Colonic mucosa (tissue), 4 donors: Measurements from ENCODE around the gene MCM10. TPM values are rescaled to one million over a fixed set of nuclear protein-coding genes. Genes with fewer than 3 reads are reported as not detected.

Experiments
- DNase-seq: peaks from one replicate; pipeline ENCODE4 v3.0.0-alpha.2; 2020
- H3K27ac ChIP-seq: fragments of 200-600 bp; one replicate; pipeline ENCODE4 v1.8.0; 2021
- H3K27me3 ChIP-seq: fragments of 200-600 bp; one replicate; pipeline ENCODE4 v1.8.0; 2021
- H3K36me3 ChIP-seq: fragments of 200-600 bp; one replicate; pipeline ENCODE4 v1.8.0; 2021
- H3K4me1 ChIP-seq: fragments of 200-600 bp; one replicate; pipeline ENCODE4 v1.8.0; 2021; ENCODE audit warnings: mild to moderate bottlenecking
- H3K4me3 ChIP-seq: fragments of 200-600 bp; one replicate; pipeline ENCODE4 v1.8.0; 2021
- H3K9ac ChIP-seq, 2 donors: one replicate each; pipeline ENCODE4 v1.7.0; 2013; ENCODE audit warnings: control low read depth in 2 of 2, low read depth in 2 of 2, low read length in 2 of 2
- H3K9me3 ChIP-seq: fragments of 200-600 bp; one replicate; pipeline ENCODE4 v1.8.0; 2021
- intact Hi-C: fragments of 100-400 bp; cut with DNase I; formaldehyde crosslinking; loops from one replicate; pipeline ENCODE4 v1.14.1; 2022
- total RNA-seq, 2 donors: library from RNA; stranded (reverse); fragmentation: NEBNext Ultra II Directional in 1 of 2; extraction: Animal tissue kit (Norgen Biotek cat#: 25700) in 1 of 2; gene quantifications; one replicate each; pipeline ENCODE4 v1.2.1, GENCODE V29; 2021
- TF ChIP-seq, protein P1 (sequence below): fragments of 200-600 bp; IDR thresholded peaks from one replicate; pipeline ENCODE4 v1.8.0; 2022; ENCODE audit warnings: antibody characterized with exemption, mild to moderate bottlenecking
- donor health status: healthy.
- donor health status: DM: no; HTN: no; CAD: no.
- donor health status: DM: no; HTN: no; CAD: no.

Gene MCM10
- total RNA-seq, 2 donors from 2014 or later, result 2.4 to 21.0 TPM

DNA sequence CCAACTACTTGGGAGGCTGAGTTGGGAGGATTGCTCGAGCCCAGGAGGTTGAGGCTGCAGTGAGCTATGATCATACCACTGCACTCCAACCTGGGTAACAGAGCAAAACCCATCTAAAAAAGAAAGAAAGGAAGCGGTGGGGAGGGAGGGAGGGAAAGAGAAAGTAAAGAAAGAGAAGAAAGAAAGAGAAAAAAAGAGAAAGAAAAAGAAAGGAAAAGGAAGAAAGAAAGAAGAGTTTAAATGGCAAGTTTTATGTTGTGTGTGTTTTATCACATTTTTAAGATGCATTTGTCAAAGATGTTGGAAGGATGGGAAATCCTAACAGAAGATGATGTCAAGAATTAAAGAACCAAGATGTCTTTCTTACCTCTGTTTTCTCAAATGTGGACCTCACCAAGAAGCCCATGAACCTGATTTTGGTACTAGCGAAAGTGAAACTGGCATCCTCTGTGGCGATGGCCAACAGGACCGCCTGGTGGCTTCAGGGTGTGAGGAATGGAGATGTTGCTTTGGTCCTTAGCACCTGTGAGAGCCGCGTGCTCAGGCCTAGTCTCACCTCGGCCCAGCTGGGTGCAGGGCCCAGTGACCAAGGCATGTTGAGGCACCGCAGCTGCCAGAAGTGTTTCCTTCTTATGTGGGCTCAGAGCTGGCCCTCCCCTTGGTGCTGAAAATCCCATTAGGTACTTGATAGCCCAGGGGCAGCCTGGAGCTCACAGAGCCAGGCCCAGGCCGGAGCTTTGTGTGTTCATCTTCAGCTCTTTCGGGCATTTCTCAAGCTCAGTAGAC is 63.0 kb downstream of the MCM10 start:
- no peak for DNase-seq
- intact Hi-C loops, result no loop called here
- Histone ChIP-seq H3K27ac (no peak overlapping the region), H3K9me3 (no peaks in the 10 kb centered on the region), H3K36me3 (no peaks in the 10 kb centered on the region), H3K9ac (no peak overlapping the region), H3K4me3 (no peak overlapping the region), H3K4me1 (no peaks in the 10 kb centered on the region), H3K27me3 (no peaks in the 10 kb centered on the region)
- TF ChIP-seq, protein P1, sequence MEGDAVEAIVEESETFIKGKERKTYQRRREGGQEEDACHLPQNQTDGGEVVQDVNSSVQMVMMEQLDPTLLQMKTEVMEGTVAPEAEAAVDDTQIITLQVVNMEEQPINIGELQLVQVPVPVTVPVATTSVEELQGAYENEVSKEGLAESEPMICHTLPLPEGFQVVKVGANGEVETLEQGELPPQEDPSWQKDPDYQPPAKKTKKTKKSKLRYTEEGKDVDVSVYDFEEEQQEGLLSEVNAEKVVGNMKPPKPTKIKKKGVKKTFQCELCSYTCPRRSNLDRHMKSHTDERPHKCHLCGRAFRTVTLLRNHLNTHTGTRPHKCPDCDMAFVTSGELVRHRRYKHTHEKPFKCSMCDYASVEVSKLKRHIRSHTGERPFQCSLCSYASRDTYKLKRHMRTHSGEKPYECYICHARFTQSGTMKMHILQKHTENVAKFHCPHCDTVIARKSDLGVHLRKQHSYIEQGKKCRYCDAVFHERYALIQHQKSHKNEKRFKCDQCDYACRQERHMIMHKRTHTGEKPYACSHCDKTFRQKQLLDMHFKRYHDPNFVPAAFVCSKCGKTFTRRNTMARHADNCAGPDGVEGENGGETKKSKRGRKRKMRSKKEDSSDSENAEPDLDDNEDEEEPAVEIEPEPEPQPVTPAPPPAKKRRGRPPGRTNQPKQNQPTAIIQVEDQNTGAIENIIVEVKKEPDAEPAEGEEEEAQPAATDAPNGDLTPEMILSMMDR, result no peak

DNA sequence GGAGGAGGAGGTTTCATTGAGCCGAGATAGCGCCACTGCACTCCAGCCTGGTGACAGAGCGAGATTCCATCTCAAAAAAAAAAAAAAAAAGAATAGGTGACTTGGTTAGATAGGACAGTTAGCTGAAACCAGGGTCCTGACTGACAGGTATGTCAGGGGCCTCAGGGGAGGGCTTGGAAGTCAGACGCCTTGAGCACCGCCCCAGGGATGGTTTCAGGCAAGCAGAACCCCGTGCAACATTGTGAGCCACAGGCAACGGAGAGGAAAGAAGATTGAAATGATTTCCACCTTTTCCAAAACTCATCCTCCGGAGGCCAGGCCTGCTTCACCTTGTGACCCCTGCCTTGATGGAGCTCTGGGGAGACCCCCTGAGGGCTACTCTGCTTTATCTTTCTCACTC is 64.2 kb downstream of the MCM10 start:
- DNase-seq, result no peak
- TF ChIP-seq, protein P1, result no peak
- intact Hi-C loops, result no loop called here

DNA sequence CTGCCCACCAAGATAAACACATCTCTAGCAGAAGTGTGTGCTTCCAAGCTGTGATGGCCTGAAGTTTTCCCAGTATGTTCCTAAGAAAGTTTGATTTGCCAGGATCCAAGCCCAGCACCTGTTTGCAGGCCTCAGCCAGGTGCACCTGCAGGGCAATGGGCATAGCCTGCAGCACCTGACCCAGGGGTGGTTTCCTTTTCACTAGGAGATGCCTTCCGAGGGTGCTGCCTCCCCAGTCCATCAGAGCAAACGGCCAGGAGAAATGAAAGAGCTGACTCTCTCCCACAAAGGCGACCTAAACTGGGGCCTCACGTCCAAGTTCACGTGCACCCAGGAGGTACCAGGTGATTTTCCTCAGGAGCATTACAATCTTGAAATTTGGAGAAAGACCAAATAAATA is 65.7 kb downstream of the MCM10 start:
- intact Hi-C loops, result no loop called here
- Histone ChIP-seq H3K4me1 (no peaks in the 10 kb centered on the region), H3K9ac (no peak overlapping the region), H3K36me3 (no peaks in the 10 kb centered on the region), H3K27me3 (no peaks in the 10 kb centered on the region), H3K27ac (no peak overlapping the region), H3K4me3 (no peak overlapping the region), H3K9me3 (no peaks in the 10 kb centered on the region)
- TF ChIP-seq, protein P1, result no peak
- DNase-seq, result no peak

More for the DNA sequence above, 64.2 kb downstream of the MCM10 start:
- Histone ChIP-seq H3K36me3 (no peaks in the 10 kb centered on the region), H3K4me1 (no peaks in the 10 kb centered on the region), H3K9me3 (no peaks in the 10 kb centered on the region), H3K27ac (no peak overlapping the region), H3K9ac (no peak overlapping the region), H3K27me3 (no peaks in the 10 kb centered on the region), H3K4me3 (no peak overlapping the region)

DNA sequence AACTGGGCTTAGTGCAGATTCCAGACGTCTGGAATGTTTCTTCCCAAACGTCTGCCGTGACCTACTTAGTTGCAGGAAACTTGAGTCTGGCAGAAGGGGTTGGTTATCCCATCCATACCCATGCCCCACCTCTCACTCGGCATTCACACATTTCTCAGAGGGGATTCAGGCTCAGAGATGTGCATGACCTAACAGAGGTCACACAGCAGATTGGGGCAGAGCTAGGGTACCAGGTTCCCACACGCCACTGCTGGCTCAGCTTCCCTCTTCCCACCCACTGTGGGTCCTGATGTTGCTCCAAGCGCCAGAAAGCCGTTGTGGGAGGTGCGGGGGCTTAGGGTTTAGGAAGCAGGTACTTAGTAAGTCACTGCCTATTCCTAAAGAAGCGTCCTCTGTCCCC is 69.8 kb downstream of the MCM10 start:
- TF ChIP-seq, protein P1, result no peak
- Histone ChIP-seq H3K4me1 (no peaks in the 10 kb centered on the region), H3K36me3 (no peaks in the 10 kb centered on the region), H3K4me3 (no peak overlapping the region), H3K27ac (no peak overlapping the region), H3K9me3 (no peaks in the 10 kb centered on the region), H3K9ac (no peak overlapping the region), H3K27me3 (no peaks in the 10 kb centered on the region)
- intact Hi-C loops, result no loop called here
- DNase-seq, result no peak

DNA sequence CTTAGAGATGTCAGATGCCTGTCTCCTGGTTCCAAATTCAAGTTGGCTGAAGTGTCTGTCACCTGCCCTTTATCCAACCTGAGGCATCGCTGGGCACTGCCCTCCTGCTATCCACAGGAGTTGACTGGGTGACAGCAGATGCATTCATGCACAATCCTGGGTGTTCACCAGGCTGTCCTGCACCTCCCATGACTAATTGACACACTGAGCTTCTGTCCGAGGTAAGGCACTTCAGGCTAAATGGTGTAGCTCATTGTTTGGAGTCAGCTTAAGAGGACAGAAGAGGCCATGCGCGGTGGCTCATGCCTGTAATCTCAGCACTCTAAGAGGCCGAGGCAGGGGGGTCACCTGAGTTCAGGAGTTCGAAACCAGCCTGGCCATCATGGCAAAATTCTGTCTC is 70.5 kb downstream of the MCM10 start:
- DNase-seq, result no peak
- H3K27me3 ChIP-seq, result no peaks in the 10 kb centered on the region
- no peaks in the 10 kb centered on the region for H3K4me1 ChIP-seq
- H3K9ac ChIP-seq, result no peak overlapping the region
- H3K36me3 ChIP-seq, result no peaks in the 10 kb centered on the region
- intact Hi-C loops, result no loop called here
- TF ChIP-seq, protein P1, result no peak
- H3K9me3 ChIP-seq, result no peaks in the 10 kb centered on the region
- no peak overlapping the region for H3K27ac ChIP-seq
- H3K4me3 ChIP-seq, result no peak overlapping the region
